WTC11 (cell line): ENCODE results near the gene KCNA1. TPM values are rescaled to one million over a fixed set of nuclear protein-coding genes. Genes with fewer than 3 reads are reported as not detected.

Source experiments
- ATAC-seq: fragments of 200-7000 bp; cut with Tn5 transposase; 2 replicates; pipeline ENCODE4 v1.10.0; 2021; ENCODE audit warnings: mild to moderate bottlenecking, moderate library complexity
- CTCF ChIA-PET: fragments of 300-600 bp; sonication (Branson Sonifier 250); formaldehyde crosslinking; loops from one replicate; lab custom pipeline; 2021; ENCODE audit warnings: antibody characterized with exemption; lab: Charles Lee
- POLR2A ChIA-PET: fragments of 350-600 bp; sonication (Branson Sonifier 250); formaldehyde crosslinking; loops from one replicate; lab custom pipeline; 2021; ENCODE audit warnings: antibody characterized with exemption; lab: Charles Lee
- DNase-seq: peaks from one replicate; pipeline ENCODE4 v3.0.0; 2021; ENCODE audit warnings: low spot score
- H3K27ac Mint-ChIP-seq: 2 replicates; pipeline ENCODE4 v1.8.0; 2021; ENCODE audit warnings: mixed read lengths
- H3K27me3 Mint-ChIP-seq: 2 replicates; pipeline ENCODE4 v1.8.0; 2021; ENCODE audit warnings: low read depth, mild to moderate bottlenecking, moderate library complexity, mixed read lengths
- H3K36me3 Mint-ChIP-seq: 2 replicates; pipeline ENCODE4 v1.8.0; 2021; ENCODE audit warnings: mixed read lengths
- H3K4me1 Mint-ChIP-seq: 2 replicates; pipeline ENCODE4 v1.8.0; 2022; ENCODE audit warnings: mixed read lengths
- H3K4me3 Mint-ChIP-seq: 2 replicates; pipeline ENCODE4 v1.8.0; 2021; ENCODE audit warnings: mild to moderate bottlenecking, moderate library complexity, mixed read lengths
- H3K9me3 Mint-ChIP-seq: 2 replicates; pipeline ENCODE4 v1.8.0; 2021; ENCODE audit warnings: mixed read lengths
- CREB1 ChIP-seq: sonication (generic); formaldehyde crosslinking; IDR thresholded peaks from 2 replicates; pipeline ENCODE4 v1.8.0; 2023; ENCODE audit warnings: mild to moderate bottlenecking, missing genetic modification reagents
- JUN ChIP-seq: sonication (generic); formaldehyde crosslinking; IDR thresholded peaks from 2 replicates; pipeline ENCODE4 v1.8.0; 2023; ENCODE audit warnings: mild to moderate bottlenecking, missing genetic modification reagents
- NFATC4 ChIP-seq: fragments of 250-450 bp; sonication (Bioruptor Pico); IDR thresholded peaks from 2 replicates; pipeline ENCODE4 v1.9.0; 2021; ENCODE audit warnings: mild to moderate bottlenecking
- NR1H2 ChIP-seq: sonication (generic); formaldehyde crosslinking; IDR thresholded peaks from 2 replicates; pipeline ENCODE4 v1.9.0; 2021; ENCODE audit warnings: mild to moderate bottlenecking, moderate library complexity, missing genetic modification reagents
- NR2C2 ChIP-seq: sonication (generic); formaldehyde crosslinking; IDR thresholded peaks from 2 replicates; pipeline ENCODE4 v1.8.0; 2022; ENCODE audit warnings: mild to moderate bottlenecking, missing genetic modification reagents
- NR3C1 ChIP-seq: sonication (generic); formaldehyde crosslinking; conservative IDR thresholded peaks from 2 replicates; pipeline ENCODE4 v1.8.1; 2023; ENCODE audit warnings: low read depth, mild to moderate bottlenecking, missing genetic modification reagents
- RELA ChIP-seq: sonication (generic); formaldehyde crosslinking; IDR thresholded peaks from 2 replicates; pipeline ENCODE4 v1.8.1; 2022; ENCODE audit warnings: missing genetic modification reagents, mild to moderate bottlenecking, borderline replicate concordance
- SMAD3 ChIP-seq: sonication (generic); formaldehyde crosslinking; IDR thresholded peaks from 2 replicates; pipeline ENCODE4 v1.8.0; 2022; ENCODE audit warnings: missing genetic modification reagents, mild to moderate bottlenecking, borderline replicate concordance
- TEAD4 ChIP-seq: sonication (generic); formaldehyde crosslinking; IDR thresholded peaks from 2 replicates; pipeline ENCODE4 v1.8.0; 2022; ENCODE audit warnings: mild to moderate bottlenecking, missing genetic modification reagents
- total RNA-seq: library from RNA; stranded (reverse); gene quantifications from 3 replicates; pipeline ENCODE4 v1.2.3, GENCODE V29; 2021
- TF ChIP-seq, protein P1 (sequence below): fragments of 250-450 bp; sonication (Bioruptor Pico); IDR thresholded peaks from 2 replicates; pipeline ENCODE4 v1.9.0; 2021; ENCODE audit warnings: mild to moderate bottlenecking
- TF ChIP-seq, protein P2 (sequence below): sonication (generic); formaldehyde crosslinking; IDR thresholded peaks from 2 replicates; pipeline ENCODE4 v1.8.0; 2023; ENCODE audit warnings: missing genetic modification reagents, mild to moderate bottlenecking, borderline replicate concordance
- TF ChIP-seq, protein P3 (sequence below): fragments of 250-450 bp; sonication (Bioruptor Pico); IDR thresholded peaks from 2 replicates; pipeline ENCODE4 v1.9.0; 2021; ENCODE audit warnings: mild to moderate bottlenecking
- TF ChIP-seq, protein P4 (sequence below): sonication (generic); formaldehyde crosslinking; IDR thresholded peaks from 2 replicates; pipeline ENCODE4 v1.8.0; 2022; ENCODE audit warnings: mild to moderate bottlenecking, missing genetic modification reagents
- TF ChIP-seq, protein P5 (sequence below): fragments of 250-450 bp; sonication (Bioruptor Pico); IDR thresholded peaks from 2 replicates; pipeline ENCODE4 v1.8.0; 2021; ENCODE audit warnings: mild to moderate bottlenecking
- TF ChIP-seq, protein P6 (sequence below): sonication (generic); formaldehyde crosslinking; IDR thresholded peaks from 2 replicates; pipeline ENCODE4 v1.8.1; 2022; ENCODE audit warnings: low read depth, missing genetic modification reagents, borderline replicate concordance

KCNA1 gene
- total RNA-seq, 1 experiment from 2014 or later = 0.04 TPM

DNA sequence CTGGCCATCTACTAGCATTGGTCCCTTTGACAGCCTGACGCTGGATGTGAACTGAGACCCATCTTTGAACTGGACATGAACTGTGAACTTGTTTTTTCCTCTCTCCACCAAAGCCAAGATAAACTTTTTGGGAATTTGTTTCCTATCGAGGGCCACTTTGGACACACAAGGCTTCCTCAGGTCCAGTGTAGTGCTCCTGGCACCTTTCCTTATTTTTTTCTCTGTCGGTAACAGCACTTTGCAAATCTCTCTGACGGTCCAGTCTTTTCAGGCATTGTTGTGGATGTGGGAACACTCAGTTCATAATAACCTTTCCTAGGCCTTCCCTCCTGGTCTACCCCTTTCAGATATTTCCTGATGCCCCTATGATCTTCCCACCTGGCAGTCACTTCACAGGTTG is 5.0 kb downstream of the KCNA1 start:
- TF ChIP-seq, protein P1, sequence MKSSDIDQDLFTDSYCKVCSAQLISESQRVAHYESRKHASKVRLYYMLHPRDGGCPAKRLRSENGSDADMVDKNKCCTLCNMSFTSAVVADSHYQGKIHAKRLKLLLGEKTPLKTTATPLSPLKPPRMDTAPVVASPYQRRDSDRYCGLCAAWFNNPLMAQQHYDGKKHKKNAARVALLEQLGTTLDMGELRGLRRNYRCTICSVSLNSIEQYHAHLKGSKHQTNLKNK (CRISPR knock-in tag) = no peak
- TF ChIP-seq, protein P2, sequence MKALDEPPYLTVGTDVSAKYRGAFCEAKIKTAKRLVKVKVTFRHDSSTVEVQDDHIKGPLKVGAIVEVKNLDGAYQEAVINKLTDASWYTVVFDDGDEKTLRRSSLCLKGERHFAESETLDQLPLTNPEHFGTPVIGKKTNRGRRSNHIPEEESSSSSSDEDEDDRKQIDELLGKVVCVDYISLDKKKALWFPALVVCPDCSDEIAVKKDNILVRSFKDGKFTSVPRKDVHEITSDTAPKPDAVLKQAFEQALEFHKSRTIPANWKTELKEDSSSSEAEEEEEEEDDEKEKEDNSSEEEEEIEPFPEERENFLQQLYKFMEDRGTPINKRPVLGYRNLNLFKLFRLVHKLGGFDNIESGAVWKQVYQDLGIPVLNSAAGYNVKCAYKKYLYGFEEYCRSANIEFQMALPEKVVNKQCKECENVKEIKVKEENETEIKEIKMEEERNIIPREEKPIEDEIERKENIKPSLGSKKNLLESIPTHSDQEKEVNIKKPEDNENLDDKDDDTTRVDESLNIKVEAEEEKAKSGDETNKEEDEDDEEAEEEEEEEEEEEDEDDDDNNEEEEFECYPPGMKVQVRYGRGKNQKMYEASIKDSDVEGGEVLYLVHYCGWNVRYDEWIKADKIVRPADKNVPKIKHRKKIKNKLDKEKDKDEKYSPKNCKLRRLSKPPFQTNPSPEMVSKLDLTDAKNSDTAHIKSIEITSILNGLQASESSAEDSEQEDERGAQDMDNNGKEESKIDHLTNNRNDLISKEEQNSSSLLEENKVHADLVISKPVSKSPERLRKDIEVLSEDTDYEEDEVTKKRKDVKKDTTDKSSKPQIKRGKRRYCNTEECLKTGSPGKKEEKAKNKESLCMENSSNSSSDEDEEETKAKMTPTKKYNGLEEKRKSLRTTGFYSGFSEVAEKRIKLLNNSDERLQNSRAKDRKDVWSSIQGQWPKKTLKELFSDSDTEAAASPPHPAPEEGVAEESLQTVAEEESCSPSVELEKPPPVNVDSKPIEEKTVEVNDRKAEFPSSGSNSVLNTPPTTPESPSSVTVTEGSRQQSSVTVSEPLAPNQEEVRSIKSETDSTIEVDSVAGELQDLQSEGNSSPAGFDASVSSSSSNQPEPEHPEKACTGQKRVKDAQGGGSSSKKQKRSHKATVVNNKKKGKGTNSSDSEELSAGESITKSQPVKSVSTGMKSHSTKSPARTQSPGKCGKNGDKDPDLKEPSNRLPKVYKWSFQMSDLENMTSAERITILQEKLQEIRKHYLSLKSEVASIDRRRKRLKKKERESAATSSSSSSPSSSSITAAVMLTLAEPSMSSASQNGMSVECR (CRISPR knock-in tag) = no peak
- TF ChIP-seq, protein P3, sequence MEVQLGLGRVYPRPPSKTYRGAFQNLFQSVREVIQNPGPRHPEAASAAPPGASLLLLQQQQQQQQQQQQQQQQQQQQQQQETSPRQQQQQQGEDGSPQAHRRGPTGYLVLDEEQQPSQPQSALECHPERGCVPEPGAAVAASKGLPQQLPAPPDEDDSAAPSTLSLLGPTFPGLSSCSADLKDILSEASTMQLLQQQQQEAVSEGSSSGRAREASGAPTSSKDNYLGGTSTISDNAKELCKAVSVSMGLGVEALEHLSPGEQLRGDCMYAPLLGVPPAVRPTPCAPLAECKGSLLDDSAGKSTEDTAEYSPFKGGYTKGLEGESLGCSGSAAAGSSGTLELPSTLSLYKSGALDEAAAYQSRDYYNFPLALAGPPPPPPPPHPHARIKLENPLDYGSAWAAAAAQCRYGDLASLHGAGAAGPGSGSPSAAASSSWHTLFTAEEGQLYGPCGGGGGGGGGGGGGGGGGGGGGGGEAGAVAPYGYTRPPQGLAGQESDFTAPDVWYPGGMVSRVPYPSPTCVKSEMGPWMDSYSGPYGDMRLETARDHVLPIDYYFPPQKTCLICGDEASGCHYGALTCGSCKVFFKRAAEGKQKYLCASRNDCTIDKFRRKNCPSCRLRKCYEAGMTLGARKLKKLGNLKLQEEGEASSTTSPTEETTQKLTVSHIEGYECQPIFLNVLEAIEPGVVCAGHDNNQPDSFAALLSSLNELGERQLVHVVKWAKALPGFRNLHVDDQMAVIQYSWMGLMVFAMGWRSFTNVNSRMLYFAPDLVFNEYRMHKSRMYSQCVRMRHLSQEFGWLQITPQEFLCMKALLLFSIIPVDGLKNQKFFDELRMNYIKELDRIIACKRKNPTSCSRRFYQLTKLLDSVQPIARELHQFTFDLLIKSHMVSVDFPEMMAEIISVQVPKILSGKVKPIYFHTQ (CRISPR knock-in tag) = no peak
- TF ChIP-seq JUN (no peak), NR1H2 (CRISPR knock-in tag) (no peak), NR3C1 (CRISPR knock-in tag) (no peak), NR2C2 (CRISPR knock-in tag) (no peak), NFATC4 (CRISPR knock-in tag) (no peak), CREB1 (CRISPR knock-in tag) (no peak), RELA (no peak)
- TF ChIP-seq, protein P4, sequence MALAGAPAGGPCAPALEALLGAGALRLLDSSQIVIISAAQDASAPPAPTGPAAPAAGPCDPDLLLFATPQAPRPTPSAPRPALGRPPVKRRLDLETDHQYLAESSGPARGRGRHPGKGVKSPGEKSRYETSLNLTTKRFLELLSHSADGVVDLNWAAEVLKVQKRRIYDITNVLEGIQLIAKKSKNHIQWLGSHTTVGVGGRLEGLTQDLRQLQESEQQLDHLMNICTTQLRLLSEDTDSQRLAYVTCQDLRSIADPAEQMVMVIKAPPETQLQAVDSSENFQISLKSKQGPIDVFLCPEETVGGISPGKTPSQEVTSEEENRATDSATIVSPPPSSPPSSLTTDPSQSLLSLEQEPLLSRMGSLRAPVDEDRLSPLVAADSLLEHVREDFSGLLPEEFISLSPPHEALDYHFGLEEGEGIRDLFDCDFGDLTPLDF (CRISPR knock-in tag) = no peak
- TF ChIP-seq, protein P5, sequence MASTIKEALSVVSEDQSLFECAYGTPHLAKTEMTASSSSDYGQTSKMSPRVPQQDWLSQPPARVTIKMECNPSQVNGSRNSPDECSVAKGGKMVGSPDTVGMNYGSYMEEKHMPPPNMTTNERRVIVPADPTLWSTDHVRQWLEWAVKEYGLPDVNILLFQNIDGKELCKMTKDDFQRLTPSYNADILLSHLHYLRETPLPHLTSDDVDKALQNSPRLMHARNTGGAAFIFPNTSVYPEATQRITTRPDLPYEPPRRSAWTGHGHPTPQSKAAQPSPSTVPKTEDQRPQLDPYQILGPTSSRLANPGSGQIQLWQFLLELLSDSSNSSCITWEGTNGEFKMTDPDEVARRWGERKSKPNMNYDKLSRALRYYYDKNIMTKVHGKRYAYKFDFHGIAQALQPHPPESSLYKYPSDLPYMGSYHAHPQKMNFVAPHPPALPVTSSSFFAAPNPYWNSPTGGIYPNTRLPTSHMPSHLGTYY (CRISPR knock-in tag) = no peak
- peaks cover 6% of the 10 kb centered on the region for H3K9me3 Mint-ChIP-seq
- H3K4me1 Mint-ChIP-seq = peaks cover 6% of the 10 kb centered on the region
- H3K27me3 Mint-ChIP-seq = peaks cover 41% of the 10 kb centered on the region
- no peak for DNase-seq
- POLR2A ChIA-PET = no interaction called here
- no peak overlapping the region for H3K27ac Mint-ChIP-seq
- no peak overlapping the region for H3K4me3 Mint-ChIP-seq
- CTCF ChIA-PET = no interaction called here
- no peak for ATAC-seq
- peaks cover 11% of the 10 kb centered on the region for H3K36me3 Mint-ChIP-seq

DNA sequence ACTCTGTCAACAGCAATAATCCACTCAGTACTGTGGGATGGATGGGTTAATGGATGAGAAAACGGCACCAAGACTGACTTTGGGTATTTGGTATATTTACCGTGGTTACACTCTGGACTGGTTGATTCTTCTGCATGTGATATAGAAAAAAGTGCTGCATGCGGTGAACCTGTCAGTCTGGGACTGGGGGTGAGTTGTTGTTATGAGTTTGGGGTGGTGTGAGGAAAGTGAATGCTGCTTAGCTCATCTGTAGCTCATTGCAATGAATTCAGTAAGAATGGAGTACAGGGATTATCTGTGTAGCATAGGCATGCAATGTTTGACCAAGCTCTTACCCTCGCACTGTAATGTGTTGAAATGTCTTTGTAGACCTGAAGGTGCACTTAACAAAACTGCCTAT is 6.0 kb downstream of the KCNA1 start:
- TF ChIP-seq, protein P6, sequence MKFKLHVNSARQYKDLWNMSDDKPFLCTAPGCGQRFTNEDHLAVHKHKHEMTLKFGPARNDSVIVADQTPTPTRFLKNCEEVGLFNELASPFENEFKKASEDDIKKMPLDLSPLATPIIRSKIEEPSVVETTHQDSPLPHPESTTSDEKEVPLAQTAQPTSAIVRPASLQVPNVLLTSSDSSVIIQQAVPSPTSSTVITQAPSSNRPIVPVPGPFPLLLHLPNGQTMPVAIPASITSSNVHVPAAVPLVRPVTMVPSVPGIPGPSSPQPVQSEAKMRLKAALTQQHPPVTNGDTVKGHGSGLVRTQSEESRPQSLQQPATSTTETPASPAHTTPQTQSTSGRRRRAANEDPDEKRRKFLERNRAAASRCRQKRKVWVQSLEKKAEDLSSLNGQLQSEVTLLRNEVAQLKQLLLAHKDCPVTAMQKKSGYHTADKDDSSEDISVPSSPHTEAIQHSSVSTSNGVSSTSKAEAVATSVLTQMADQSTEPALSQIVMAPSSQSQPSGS (CRISPR knock-in tag) = no peak
- no peak for TF ChIP-seq SMAD3 (CRISPR knock-in tag)
- TF ChIP-seq TEAD4 = no peak
- TF ChIP-seq, all 79 proteins: peak for 0
- H3K36me3 Mint-ChIP-seq = peaks cover 11% of the 10 kb centered on the region
- H3K27ac Mint-ChIP-seq = no peak overlapping the region
- H3K9me3 Mint-ChIP-seq = peaks cover 6% of the 10 kb centered on the region
- H3K4me1 Mint-ChIP-seq = peaks cover 3% of the 10 kb centered on the region; the same call in 1 of the 2 replicates
- CTCF ChIA-PET = no interaction called here
- DNase-seq (no peak), ATAC-seq (no peak)
- H3K4me3 Mint-ChIP-seq = no peak overlapping the region
- peaks cover 41% of the 10 kb centered on the region for H3K27me3 Mint-ChIP-seq
- POLR2A ChIA-PET = no interaction called here
